RWPE2 (cell line): Measurements from ENCODE around the gene FIG4.
"Not testable (repeated sequence)": the region's sequence is repeated elsewhere in the genome, so short reads cannot be mapped to it uniquely, and the experiment has no call there.

Experiments used
- ATAC-seq: fragments of 200-7000 bp; cut with Tn5 transposase; 3 replicates; pipeline ENCODE4 v1.9.1; 2021; ENCODE audit warnings: low read depth
- DNase-seq: peaks from one replicate; pipeline ENCODE4 v3.0.0-alpha.2; 2020; ENCODE audit warnings: low spot score
- H3K27ac ChIP-seq: fragments of 450-650 bp; 2 replicates; pipeline ENCODE4 v1.5.1; 2017; ENCODE audit warnings: mild to moderate bottlenecking; ENCODE audit not compliant: poor library complexity, severe bottlenecking
- H3K27me3 ChIP-seq: fragments of 250-450 bp; sonication (Bioruptor Pico); 2 replicates; pipeline ENCODE4 v1.5.1; 2021; ENCODE audit warnings: mild to moderate bottlenecking, moderate library complexity; ENCODE audit not compliant: insufficient read depth, poor library complexity, severe bottlenecking
- H3K36me3 ChIP-seq: fragments of 250-450 bp; sonication (Bioruptor Pico); 2 replicates; pipeline ENCODE4 v1.5.1; 2020; ENCODE audit warnings: low read depth, mild to moderate bottlenecking, moderate library complexity
- H3K4me1 ChIP-seq: fragments of 250-450 bp; sonication (Bioruptor Pico); 2 replicates; pipeline ENCODE4 v1.5.1; 2021; ENCODE audit warnings: mild to moderate bottlenecking, moderate library complexity; ENCODE audit not compliant: insufficient read depth, poor library complexity, severe bottlenecking
- H3K4me3 ChIP-seq: fragments of 250-450 bp; sonication (Bioruptor Pico); 2 replicates; pipeline ENCODE4 v1.5.1; 2021; ENCODE audit warnings: mild to moderate bottlenecking, moderate library complexity; ENCODE audit not compliant: severe bottlenecking
- H3K9me3 ChIP-seq: fragments of 250-450 bp; sonication (Bioruptor Pico); 2 replicates; pipeline ENCODE4 v1.5.1; 2021; ENCODE audit warnings: mild to moderate bottlenecking, moderate library complexity; ENCODE audit not compliant: severe bottlenecking
- CTCF ChIP-seq: fragments of 450-650 bp; IDR thresholded peaks from one replicate; pipeline ENCODE4 v1.5.1; 2017; ENCODE audit warnings: mild to moderate bottlenecking, moderate library complexity; ENCODE audit not compliant: poor library complexity, severe bottlenecking

FIG4 gene

GRCh38 chr6:109820706-109821350 lies 129.7 kb downstream of the FIG4 start:
- DNase-seq, result no peak
- H3K9me3 ChIP-seq, result no peaks in the 10 kb centered on the region
- H3K27me3 ChIP-seq, result no peaks in the 10 kb centered on the region
- no peak for TF ChIP-seq CTCF
- H3K4me3 ChIP-seq, result no peak overlapping the region
- H3K27ac ChIP-seq, result no peak overlapping the region
- no peaks in the 10 kb centered on the region for H3K4me1 ChIP-seq
- no peak for ATAC-seq
- H3K36me3 ChIP-seq, result no peaks in the 10 kb centered on the region

- Histone ChIP-seq H3K9me3 (no peaks in the 10 kb centered on the region), H3K27me3 (no peaks in the 10 kb centered on the region), H3K36me3 (no peaks in the 10 kb centered on the region), H3K27ac (no peak overlapping the region), H3K4me1 (no peaks in the 10 kb centered on the region), H3K4me3 (no peak overlapping the region)
- no peak for TF ChIP-seq CTCF
- no peak for ATAC-seq
- no peak for DNase-seq
These were observed 130.3 kb downstream of the FIG4 start for GRCh38 chr6:109821428-109821827.

- DNase-seq, result no peak
- H3K36me3 ChIP-seq, result no peaks in the 10 kb centered on the region
- no peaks in the 10 kb centered on the region for H3K9me3 ChIP-seq
- no peak for TF ChIP-seq CTCF
- H3K4me3 ChIP-seq, result no peak overlapping the region
- ATAC-seq, result no peak
- H3K27ac ChIP-seq, result no peak overlapping the region
- H3K4me1 ChIP-seq, result no peaks in the 10 kb centered on the region
- no peaks in the 10 kb centered on the region for H3K27me3 ChIP-seq
These were observed 133.0 kb downstream of the FIG4 start for GRCh38 chr6:109824105-109824504.

GRCh38 chr6:109826551-109826950 lies 135.5 kb downstream of the FIG4 start:
- Histone ChIP-seq H3K36me3 (no peaks in the 10 kb centered on the region), H3K9me3 (no peaks in the 10 kb centered on the region), H3K27me3 (no peaks in the 10 kb centered on the region), H3K27ac (no peak overlapping the region), H3K4me1 (no peaks in the 10 kb centered on the region), H3K4me3 (no peak overlapping the region)
- DNase-seq (no peak), ATAC-seq (no peak)
- no peak for TF ChIP-seq CTCF

GRCh38 chr6:109831352-109831751 lies 140.3 kb downstream of the FIG4 start:
- ATAC-seq, H3K4me1 ChIP-seq, H3K4me3 ChIP-seq, H3K27me3 ChIP-seq, H3K9me3 ChIP-seq, H3K36me3 ChIP-seq, DNase-seq, H3K27ac ChIP-seq: not testable (repeated sequence)
